HG03565 (cell line): Measurements from ENCODE around the gene CACNA2D3.

ENCODE experiments used
- ATAC-seq: cut with Tn5 transposase; IDR thresholded peaks from one replicate; pipeline ENCODE4 v1.9.1; 2021; ENCODE audit warnings: mild to moderate bottlenecking, moderate library complexity; ENCODE audit not compliant: unreplicated experiment

The CACNA2D3 gene

GRCh38 chr3:54647721-54648120 is 525.4 kb downstream of the CACNA2D3 start:
- ATAC-seq: no peak

GRCh38 chr3:54649551-54649950 is 527.2 kb downstream of the CACNA2D3 start:
- no peak for ATAC-seq

GRCh38 chr3:54653456-54654195 is 531.3 kb downstream of the CACNA2D3 start:
- no peak for ATAC-seq

GRCh38 chr3:54654776-54655175 is 532.4 kb downstream of the CACNA2D3 start:
- no peak for ATAC-seq

- ATAC-seq: no peak
These were observed 537.0 kb downstream of the CACNA2D3 start for GRCh38 chr3:54659347-54659746.

GRCh38 chr3:54660714-54661132 is 538.4 kb downstream of the CACNA2D3 start:
- no peak for ATAC-seq

- no peak for ATAC-seq
These were observed 538.8 kb downstream of the CACNA2D3 start for GRCh38 chr3:54661151-54661550.

- no peak for ATAC-seq
These were observed 541.2 kb downstream of the CACNA2D3 start for GRCh38 chr3:54663501-54664011.

- no peak for ATAC-seq
These were observed 542.8 kb downstream of the CACNA2D3 start for GRCh38 chr3:54665016-54665600.

- ATAC-seq: no peak
These were observed 545.9 kb downstream of the CACNA2D3 start for GRCh38 chr3:54668236-54668635.

- no peak for ATAC-seq
These were observed 548.0 kb downstream of the CACNA2D3 start for GRCh38 chr3:54670201-54671000.

- no peak for ATAC-seq
These were observed 549.2 kb downstream of the CACNA2D3 start for GRCh38 chr3:54671511-54671910.

- ATAC-seq: no peak
These were observed 553.7 kb downstream of the CACNA2D3 start for GRCh38 chr3:54676087-54676486.

GRCh38 chr3:54681706-54682105 is 559.4 kb downstream of the CACNA2D3 start:
- ATAC-seq: no peak

- no peak for ATAC-seq
These were observed 562.9 kb downstream of the CACNA2D3 start for GRCh38 chr3:54685213-54685612.

GRCh38 chr3:54691289-54691771 is 569.0 kb downstream of the CACNA2D3 start:
- ATAC-seq: no peak

- ATAC-seq: no peak
These were observed 574.0 kb downstream of the CACNA2D3 start for GRCh38 chr3:54696313-54696712.

GRCh38 chr3:54698054-54698453 is 575.7 kb downstream of the CACNA2D3 start:
- ATAC-seq: no peak

- ATAC-seq: no peak
These were observed 581.6 kb downstream of the CACNA2D3 start for GRCh38 chr3:54703923-54704322.

- ATAC-seq: no peak
These were observed 583.4 kb downstream of the CACNA2D3 start for GRCh38 chr3:54705730-54706129.

GRCh38 chr3:54706738-54707137 is 584.4 kb downstream of the CACNA2D3 start:
- ATAC-seq: no peak
